ENCODE results near the gene MUC4.
"Not testable (repeated sequence)": the region's sequence is repeated elsewhere in the genome, so short reads cannot be mapped to it uniquely, and the experiment has no call there.

Gene MUC4

DNA sequence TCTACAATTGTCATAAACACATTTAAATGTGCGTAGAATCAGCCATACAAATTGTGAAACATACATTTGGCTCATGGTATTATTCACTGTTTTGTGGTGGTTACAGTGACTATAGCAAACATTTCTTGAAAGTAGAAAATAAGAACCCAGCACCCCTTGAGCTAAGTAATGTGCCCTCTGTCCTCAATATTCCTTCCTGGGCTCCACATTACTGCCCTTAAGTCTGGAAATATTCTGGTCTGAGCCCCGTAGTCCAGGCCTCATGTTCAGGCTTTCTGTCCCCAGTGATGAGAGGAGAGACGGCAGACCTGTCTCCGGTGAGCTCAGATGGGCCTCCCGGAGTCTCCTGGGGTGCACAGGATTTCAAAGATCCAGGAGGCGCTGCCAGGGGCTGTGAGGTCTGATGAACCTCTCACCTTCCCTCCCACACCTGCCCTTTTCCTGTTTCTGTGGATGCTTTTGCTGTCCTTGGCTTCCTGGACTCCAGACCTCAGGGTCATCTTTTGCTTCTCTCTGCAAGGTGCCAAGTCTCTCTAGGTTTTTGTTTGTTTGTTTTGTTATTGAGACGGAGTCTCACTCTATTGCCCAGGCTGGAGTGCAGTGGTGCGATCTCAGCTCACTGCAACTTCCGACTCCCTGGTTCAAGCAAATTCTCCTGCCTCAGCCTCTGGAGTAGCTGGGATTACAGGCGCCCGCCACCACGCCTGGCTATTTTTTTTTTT lies 99.8 kb downstream of the MUC4 start:
- no peaks in the 10 kb centered on the region for H3K4me1 ChIP-seq (ENCODE audit: insufficient read depth, low read length)
- TF ChIP-seq, protein P1, sequence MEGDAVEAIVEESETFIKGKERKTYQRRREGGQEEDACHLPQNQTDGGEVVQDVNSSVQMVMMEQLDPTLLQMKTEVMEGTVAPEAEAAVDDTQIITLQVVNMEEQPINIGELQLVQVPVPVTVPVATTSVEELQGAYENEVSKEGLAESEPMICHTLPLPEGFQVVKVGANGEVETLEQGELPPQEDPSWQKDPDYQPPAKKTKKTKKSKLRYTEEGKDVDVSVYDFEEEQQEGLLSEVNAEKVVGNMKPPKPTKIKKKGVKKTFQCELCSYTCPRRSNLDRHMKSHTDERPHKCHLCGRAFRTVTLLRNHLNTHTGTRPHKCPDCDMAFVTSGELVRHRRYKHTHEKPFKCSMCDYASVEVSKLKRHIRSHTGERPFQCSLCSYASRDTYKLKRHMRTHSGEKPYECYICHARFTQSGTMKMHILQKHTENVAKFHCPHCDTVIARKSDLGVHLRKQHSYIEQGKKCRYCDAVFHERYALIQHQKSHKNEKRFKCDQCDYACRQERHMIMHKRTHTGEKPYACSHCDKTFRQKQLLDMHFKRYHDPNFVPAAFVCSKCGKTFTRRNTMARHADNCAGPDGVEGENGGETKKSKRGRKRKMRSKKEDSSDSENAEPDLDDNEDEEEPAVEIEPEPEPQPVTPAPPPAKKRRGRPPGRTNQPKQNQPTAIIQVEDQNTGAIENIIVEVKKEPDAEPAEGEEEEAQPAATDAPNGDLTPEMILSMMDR (IDR thresholded peaks at IDR 0.05; ENCODE audit: borderline replicate concordance, extremely low read depth, low read length, poor library complexity, severe bottlenecking) = no peak
- no peak for TF ChIP-seq EZH2 (IDR thresholded peaks at IDR 0.05; ENCODE audit: borderline replicate concordance, low read depth, low read length, severe bottlenecking)
- peak; percentile 57 for ATAC-seq (ENCODE audit: insufficient read depth, low read depth)
- H3K36me3 ChIP-seq (ENCODE audit: insufficient read depth, low read length) = no peaks in the 10 kb centered on the region
- no peak overlapping the region for H3K9ac ChIP-seq (ENCODE audit: low read depth, low read length)
- H2AFZ ChIP-seq (ENCODE audit: low read depth, low read length) = no peak overlapping the region
- no peaks in the 10 kb centered on the region for H3K27me3 ChIP-seq (ENCODE audit: insufficient read depth, low read length, poor library complexity)
- no peaks in the 10 kb centered on the region for H3K79me2 ChIP-seq (ENCODE audit: insufficient read depth, low read length)
- no peak overlapping the region for H3K4me3 ChIP-seq (ENCODE audit: low read depth in 1 of 2, low read length in 2 of 2)
- H3K27ac ChIP-seq (ENCODE audit: low read length) = no peak overlapping the region
- no peaks in the 10 kb centered on the region for H4K20me1 ChIP-seq (ENCODE audit: insufficient read depth, low read length)
- peaks cover 5% of the 10 kb centered on the region for H3K9me3 ChIP-seq (ENCODE audit: insufficient read depth, low read length, severe bottlenecking)
- no peak for DNase-seq
- H3K4me2 ChIP-seq (ENCODE audit: insufficient read depth, low read length) = no peak overlapping the region

DNA sequence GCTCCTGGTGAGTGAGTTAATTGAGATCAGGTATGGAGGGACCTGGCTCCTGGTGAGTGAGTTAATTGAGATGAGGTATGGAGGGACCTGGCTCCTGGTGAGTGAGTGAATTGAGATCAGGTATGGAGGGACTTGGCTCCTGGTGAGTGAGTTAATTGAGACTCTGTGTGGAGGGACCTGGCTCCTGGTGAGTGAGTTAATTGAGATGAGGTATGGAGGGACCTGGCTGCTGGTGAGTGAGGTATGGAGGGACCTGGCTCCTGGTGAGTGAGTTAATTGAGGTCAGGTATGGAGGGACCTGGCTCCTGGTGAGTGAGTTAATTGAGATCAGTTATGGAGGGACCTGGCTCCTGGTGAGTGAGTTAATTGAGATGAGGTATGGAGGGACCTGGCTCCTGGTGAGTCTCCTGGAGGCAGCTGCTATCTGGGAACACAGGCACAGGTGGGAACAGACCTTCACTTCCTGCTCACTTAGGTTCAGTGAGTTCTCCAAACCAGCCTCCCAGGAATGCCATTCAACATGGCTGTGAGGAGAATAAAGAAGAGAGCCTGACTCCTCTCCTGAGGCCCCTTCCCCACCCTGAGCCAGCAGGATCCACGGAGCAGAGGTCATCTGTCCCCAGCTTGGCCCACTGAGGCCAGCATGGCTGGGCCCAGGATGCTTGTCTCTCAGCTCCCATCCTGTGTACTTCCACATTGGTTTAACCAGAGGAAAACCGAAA lies 100.5 kb downstream of the MUC4 start:
- DNase-seq; H4K20me1 ChIP-seq (ENCODE audit: insufficient read depth, low read length); H3K4me3 ChIP-seq (ENCODE audit: low read depth in 1 of 2, low read length in 2 of 2); H3K9me3 ChIP-seq (ENCODE audit: insufficient read depth, low read length, severe bottlenecking); H3K27ac ChIP-seq (ENCODE audit: low read length); H3K4me1 ChIP-seq (ENCODE audit: insufficient read depth, low read length); H3K36me3 ChIP-seq (ENCODE audit: insufficient read depth, low read length); H3K27me3 ChIP-seq (ENCODE audit: insufficient read depth, low read length, poor library complexity); H2AFZ ChIP-seq (ENCODE audit: low read depth, low read length); H3K79me2 ChIP-seq (ENCODE audit: insufficient read depth, low read length); H3K9ac ChIP-seq (ENCODE audit: low read depth, low read length); H3K4me2 ChIP-seq (ENCODE audit: insufficient read depth, low read length): not testable (repeated sequence)
- peak; percentile 18; the same call in 1 of the 3 replicates for ATAC-seq (ENCODE audit: insufficient read depth, low read depth)

GRCh38 chr3:195710126-195710905 lies 101.4 kb downstream of the MUC4 start:
- H3K4me1 ChIP-seq (ENCODE audit: insufficient read depth, low read length); H3K27ac ChIP-seq (ENCODE audit: low read length); H3K9me3 ChIP-seq (ENCODE audit: insufficient read depth, low read length, severe bottlenecking); H3K4me3 ChIP-seq (ENCODE audit: low read depth in 1 of 2, low read length in 2 of 2); H3K4me2 ChIP-seq (ENCODE audit: insufficient read depth, low read length); H2AFZ ChIP-seq (ENCODE audit: low read depth, low read length); DNase-seq; H4K20me1 ChIP-seq (ENCODE audit: insufficient read depth, low read length); H3K27me3 ChIP-seq (ENCODE audit: insufficient read depth, low read length, poor library complexity); H3K79me2 ChIP-seq (ENCODE audit: insufficient read depth, low read length); ATAC-seq (ENCODE audit: insufficient read depth, low read depth); H3K9ac ChIP-seq (ENCODE audit: low read depth, low read length); H3K36me3 ChIP-seq (ENCODE audit: insufficient read depth, low read length): not testable (repeated sequence)

DNA sequence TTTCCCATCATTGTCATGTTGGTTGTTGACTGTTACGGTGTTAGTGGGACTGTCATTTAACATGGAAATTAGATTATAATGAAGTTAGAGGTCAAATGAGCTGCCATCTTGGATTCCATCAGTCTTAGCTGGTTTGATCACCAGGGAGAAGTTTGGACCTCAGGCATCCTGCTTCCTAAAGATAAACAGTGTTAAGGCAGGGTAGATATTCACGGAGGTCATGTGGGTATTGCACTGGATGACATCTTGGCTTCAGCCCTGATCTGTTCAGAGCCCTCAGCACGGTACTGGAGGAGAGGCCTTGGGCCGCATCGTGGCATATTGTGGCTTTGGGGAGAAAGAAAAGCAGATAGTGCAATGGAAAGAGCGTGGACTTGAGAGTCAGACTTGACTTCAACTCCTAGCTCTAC lies 102.0 kb downstream of the MUC4 start:
- H4K20me1 ChIP-seq (ENCODE audit: insufficient read depth, low read length) = no peaks in the 10 kb centered on the region
- H3K4me2 ChIP-seq (ENCODE audit: insufficient read depth, low read length) = no peak overlapping the region
- H3K4me3 ChIP-seq (ENCODE audit: low read depth in 1 of 2, low read length in 2 of 2) = no peak overlapping the region
- no peaks in the 10 kb centered on the region for H3K36me3 ChIP-seq (ENCODE audit: insufficient read depth, low read length)
- H2AFZ ChIP-seq (ENCODE audit: low read depth, low read length) = no peak overlapping the region
- H3K4me1 ChIP-seq (ENCODE audit: insufficient read depth, low read length) = no peaks in the 10 kb centered on the region
- TF ChIP-seq EZH2 (IDR thresholded peaks at IDR 0.05; ENCODE audit: borderline replicate concordance, low read depth, low read length, severe bottlenecking) = no peak
- TF ChIP-seq, protein P1 (IDR thresholded peaks at IDR 0.05; ENCODE audit: borderline replicate concordance, extremely low read depth, low read length, poor library complexity, severe bottlenecking) = no peak
- DNase-seq (no peak), ATAC-seq (ENCODE audit: insufficient read depth, low read depth) (no peak)
- no peak overlapping the region for H3K27ac ChIP-seq (ENCODE audit: low read length)
- no peaks in the 10 kb centered on the region for H3K79me2 ChIP-seq (ENCODE audit: insufficient read depth, low read length)
- no peaks in the 10 kb centered on the region for H3K9me3 ChIP-seq (ENCODE audit: insufficient read depth, low read length, severe bottlenecking)
- H3K27me3 ChIP-seq (ENCODE audit: insufficient read depth, low read length, poor library complexity) = no peaks in the 10 kb centered on the region
- no peak overlapping the region for H3K9ac ChIP-seq (ENCODE audit: low read depth, low read length)

Data from DND-41 (cell line).